ENCODE results near the gene PPTC7. TPM values are rescaled to one million over a fixed set of nuclear protein-coding genes. Genes with fewer than 3 reads are reported as not detected.
"Not testable (repeated sequence)": the region's sequence is repeated elsewhere in the genome, so short reads cannot be mapped to it uniquely, and the experiment has no call there.

The PPTC7 gene
- total RNA-seq, 2 experiments from 2014 or later: 23.2 to 32.9 TPM

- no peak overlapping the region for H3K27ac Mint-ChIP-seq
- CTCF ChIA-PET: interaction anchor here (1.4 kb wide), 2 partner anchors 8 to 97 kb away, joined by 3 to 4 read pairs; no protein-coding TSS in a partner anchor
- no peak overlapping the region for H3K4me3 Mint-ChIP-seq
- no peaks in the 10 kb centered on the region for H3K27me3 Mint-ChIP-seq
- peak; percentile 30 for DNase-seq
- H3K9me3 Mint-ChIP-seq (ENCODE audit: low read depth): no peaks in the 10 kb centered on the region
- H3K4me1 Mint-ChIP-seq: peaks cover 38% of the 10 kb centered on the region
- no peak for ATAC-seq
- peaks cover 22% of the 10 kb centered on the region for H3K36me3 Mint-ChIP-seq
Measured at GRCh38 chr12:110565894-110566871, 16.9 kb downstream of the PPTC7 start.

- Mint-ChIP-seq H3K27ac (peak overlapping the region; percentile 14), H3K27me3 (no peaks in the 10 kb centered on the region), H3K4me3 (no peak overlapping the region), H3K36me3 (peaks cover 21% of the 10 kb centered on the region), H3K4me1 (peaks cover 41% of the 10 kb centered on the region), H3K9me3 (ENCODE audit: low read depth) (no peaks in the 10 kb centered on the region)
- CTCF ChIA-PET: interaction anchor here (0.9 to 1.4 kb wide), 2 partner anchors 55 to 95 kb away, joined by 4 read pairs; no protein-coding TSS in a partner anchor
- no peak for DNase-seq
- ATAC-seq: no peak
Measured at GRCh38 chr12:110564471-110564991, 18.6 kb downstream of the PPTC7 start.

GRCh38 chr12:110563702-110564470 is 19.2 kb downstream of the PPTC7 start:
- H3K36me3 Mint-ChIP-seq: peaks cover 20% of the 10 kb centered on the region
- peaks cover 41% of the 10 kb centered on the region for H3K4me1 Mint-ChIP-seq
- ATAC-seq (no peak), DNase-seq (no peak)
- H3K9me3 Mint-ChIP-seq (ENCODE audit: low read depth): no peaks in the 10 kb centered on the region
- no peak overlapping the region for H3K4me3 Mint-ChIP-seq
- peak overlapping the region; percentile 40 for H3K27ac Mint-ChIP-seq
- no peaks in the 10 kb centered on the region for H3K27me3 Mint-ChIP-seq
- CTCF ChIA-PET: interaction anchor here (0.9 to 6.5 kb wide), 5 partner anchors 11 to 95 kb away, joined by 3 to 48 read pairs (median 4); partner anchors contain the start of gene FAM216A

GRCh38 chr12:110562386-110562785 is 20.7 kb downstream of the PPTC7 start:
- Mint-ChIP-seq H3K36me3 (peaks cover 20% of the 10 kb centered on the region), H3K4me1 (peaks cover 36% of the 10 kb centered on the region), H3K4me3 (peak overlapping the region; percentile 24), H3K27ac (peak overlapping the region; percentile 85)
- not testable (repeated sequence) for H3K9me3 Mint-ChIP-seq (ENCODE audit: low read depth); H3K27me3 Mint-ChIP-seq
- ATAC-seq (peak; percentile 80), DNase-seq (peak; percentile 80)
- CTCF ChIA-PET: interaction anchor here (0.6 to 6.5 kb wide), 10 partner anchors 10 to 149 kb away, joined by 3 to 48 read pairs (median 4); partner anchors contain the start of gene FAM216A

- ATAC-seq: peak; percentile 24
- no peak for DNase-seq
- peak overlapping the region; percentile 40 for H3K27ac Mint-ChIP-seq
Measured at GRCh38 chr12:110561471-110562201, 21.5 kb downstream of the PPTC7 start.

GRCh38 chr12:110560946-110561345 is 22.2 kb downstream of the PPTC7 start:
- CTCF ChIA-PET: interaction anchor here (3.2 to 6.5 kb wide), 2 partner anchors 14 to 40 kb away, joined by 21 to 48 read pairs; no protein-coding TSS in a partner anchor
- DNase-seq (no peak), ATAC-seq (no peak)
- no peaks in the 10 kb centered on the region for H3K27me3 Mint-ChIP-seq
- H3K4me1 Mint-ChIP-seq: peaks cover 31% of the 10 kb centered on the region
- H3K4me3 Mint-ChIP-seq: no peak overlapping the region
- H3K36me3 Mint-ChIP-seq: peaks cover 19% of the 10 kb centered on the region
- H3K27ac Mint-ChIP-seq: peak overlapping the region; percentile 52
- peaks cover 5% of the 10 kb centered on the region for H3K9me3 Mint-ChIP-seq (ENCODE audit: low read depth)

More at GRCh38 chr12:110561471-110562201, 21.5 kb downstream of the PPTC7 start:
- peaks cover 33% of the 10 kb centered on the region for H3K4me1 Mint-ChIP-seq
- CTCF ChIA-PET: interaction anchor here (0.7 to 6.5 kb wide), 7 partner anchors 9 to 48 kb away, joined by 3 to 48 read pairs (median 6); no protein-coding TSS in a partner anchor
- H3K9me3 Mint-ChIP-seq (ENCODE audit: low read depth): peaks cover 5% of the 10 kb centered on the region
- peaks cover 19% of the 10 kb centered on the region for H3K36me3 Mint-ChIP-seq
- peak overlapping the region; percentile 14 for H3K4me3 Mint-ChIP-seq
- no peaks in the 10 kb centered on the region for H3K27me3 Mint-ChIP-seq

GRCh38 chr12:110560048-110560447 is 23.1 kb downstream of the PPTC7 start:
- ATAC-seq: no peak
- no peak overlapping the region for H3K4me3 Mint-ChIP-seq
- H3K36me3 Mint-ChIP-seq: peaks cover 19% of the 10 kb centered on the region
- H3K9me3 Mint-ChIP-seq (ENCODE audit: low read depth): peaks cover 5% of the 10 kb centered on the region
- DNase-seq: no peak
- no peaks in the 10 kb centered on the region for H3K27me3 Mint-ChIP-seq
- H3K4me1 Mint-ChIP-seq: peaks cover 34% of the 10 kb centered on the region
- no peak overlapping the region for H3K27ac Mint-ChIP-seq
- CTCF ChIA-PET: interaction anchor here (0.7 to 6.5 kb wide), 4 partner anchors 11 to 47 kb away, joined by 3 to 48 read pairs (median 4); no protein-coding TSS in a partner anchor

GRCh38 chr12:110558945-110559344 is 24.2 kb downstream of the PPTC7 start:
- DNase-seq; H3K27me3 Mint-ChIP-seq; H3K27ac Mint-ChIP-seq; ATAC-seq; H3K9me3 Mint-ChIP-seq (ENCODE audit: low read depth); H3K4me3 Mint-ChIP-seq: not testable (repeated sequence)
- H3K4me1 Mint-ChIP-seq: peaks cover 29% of the 10 kb centered on the region
- H3K36me3 Mint-ChIP-seq: peaks cover 19% of the 10 kb centered on the region
- CTCF ChIA-PET: interaction anchor here (1.1 to 6.5 kb wide), 4 partner anchors 15 to 42 kb away, joined by 3 to 48 read pairs (median 4); no protein-coding TSS in a partner anchor

- no peak overlapping the region for H3K4me3 Mint-ChIP-seq
- ATAC-seq (no peak), DNase-seq (no peak)
- peaks cover 5% of the 10 kb centered on the region for H3K9me3 Mint-ChIP-seq (ENCODE audit: low read depth)
- CTCF ChIA-PET: interaction anchor here (1.0 kb wide), 1 partner anchor 45 kb away, joined by 6 read pairs; no protein-coding TSS in a partner anchor
- peaks cover 19% of the 10 kb centered on the region for H3K36me3 Mint-ChIP-seq
- no peaks in the 10 kb centered on the region for H3K27me3 Mint-ChIP-seq
- no peak overlapping the region for H3K27ac Mint-ChIP-seq
- peaks cover 20% of the 10 kb centered on the region for H3K4me1 Mint-ChIP-seq
Measured at GRCh38 chr12:110557300-110557699, 25.8 kb downstream of the PPTC7 start.

- Mint-ChIP-seq H3K36me3 (peaks cover 21% of the 10 kb centered on the region), H3K27me3 (no peaks in the 10 kb centered on the region), H3K4me1 (peaks cover 22% of the 10 kb centered on the region), H3K4me3 (no peak overlapping the region), H3K27ac (no peak overlapping the region), H3K9me3 (ENCODE audit: low read depth) (peaks cover 5% of the 10 kb centered on the region)
- CTCF ChIA-PET: interaction anchor here (1.0 kb wide), 1 partner anchor 45 kb away, joined by 6 read pairs; no protein-coding TSS in a partner anchor
- DNase-seq (no peak), ATAC-seq (no peak)
Measured at GRCh38 chr12:110556705-110557104, 26.4 kb downstream of the PPTC7 start.

- H3K27me3 Mint-ChIP-seq: no peaks in the 10 kb centered on the region
- H3K4me1 Mint-ChIP-seq: peaks cover 15% of the 10 kb centered on the region
- ATAC-seq (no peak), DNase-seq (no peak)
- peaks cover 5% of the 10 kb centered on the region for H3K9me3 Mint-ChIP-seq (ENCODE audit: low read depth)
- peaks cover 24% of the 10 kb centered on the region for H3K36me3 Mint-ChIP-seq
- CTCF ChIA-PET: interaction anchor here (8.4 kb wide), 1 partner anchor 47 kb away, joined by 157 read pairs; no protein-coding TSS in a partner anchor
- no peak overlapping the region for H3K4me3 Mint-ChIP-seq
- no peak overlapping the region for H3K27ac Mint-ChIP-seq
Measured at GRCh38 chr12:110555577-110556406, 27.3 kb downstream of the PPTC7 start.

All from activated CD8-positive, alpha-beta memory T cell treated with anti-CD3 and anti-CD28 coated beads, Interleukin-2, amount 10 ng/mL, durations not matched to agents 7 days and 5 days (primary cell).